GM12891 (cell line): ENCODE data around the gene SRCAP.

Source experiments
- PAX5 ChIP-seq: IDR thresholded peaks from 2 replicates; pipeline ENCODE4 v1.6.1; 2011; ENCODE audit warnings: low read length, moderate library complexity, mild to moderate bottlenecking; ENCODE audit not compliant: insufficient read depth, severe bottlenecking
- POLR2A ChIP-seq: IDR thresholded peaks from 2 replicates; pipeline ENCODE4 v1.6.1; 2011; ENCODE audit warnings: low read depth, low read length, control low read depth
- POLR2AphosphoS5 ChIP-seq: IDR thresholded peaks from 2 replicates; pipeline ENCODE4 v1.6.1; 2011; ENCODE audit warnings: low read depth, low read length, control low read depth
- TAF1 ChIP-seq: IDR thresholded peaks from 2 replicates; pipeline ENCODE4 v1.6.1; 2011; ENCODE audit warnings: low read depth, low read length, control low read depth

DNA sequence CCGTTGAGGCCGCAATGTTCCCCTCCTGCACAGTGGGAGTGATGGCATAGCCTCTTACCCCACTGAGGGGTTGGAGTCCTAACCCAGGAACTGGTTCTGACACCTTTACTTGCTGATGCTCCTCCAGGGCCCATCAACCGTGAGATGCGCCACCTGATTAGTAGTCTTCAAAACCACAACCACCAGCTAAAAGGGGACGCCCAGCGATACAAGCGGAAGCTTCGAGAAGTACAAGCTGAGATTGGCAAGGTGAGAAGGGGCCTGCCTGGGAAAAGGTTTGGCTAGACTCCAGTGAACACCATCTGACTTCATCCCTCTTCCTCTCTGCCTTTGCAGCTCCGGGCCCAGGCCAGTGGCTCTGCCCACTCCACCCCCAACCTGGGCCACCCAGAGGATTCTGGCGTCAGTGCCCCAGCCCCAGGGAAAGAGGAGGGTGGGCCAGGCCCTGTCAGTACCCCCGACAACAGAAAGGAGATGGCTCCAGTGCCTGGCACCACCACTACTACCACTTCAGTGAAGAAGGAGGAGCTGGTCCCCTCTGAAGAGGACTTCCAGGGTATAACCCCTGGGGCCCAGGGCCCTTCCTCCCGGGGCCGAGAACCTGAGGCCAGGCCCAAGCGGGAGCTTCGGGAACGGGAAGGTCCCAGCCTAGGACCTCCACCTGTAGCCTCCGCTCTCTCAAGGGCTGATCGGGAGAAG lies 68.9 kb downstream of the SRCAP start:
- TF ChIP-seq POLR2A, result no peak
- TF ChIP-seq POLR2AphosphoS5, result no peak
- no peak for TF ChIP-seq TAF1
- no peak for TF ChIP-seq PAX5
